Nephron progenitor cell (in vitro differentiated cells): ENCODE data around the gene RHOT2.

Experiments used
- DNase-seq: peaks from one replicate; pipeline ENCODE4 v3.0.0; 2021
- H3K27ac Mint-ChIP-seq: 2 replicates; pipeline ENCODE4 v1.8.0; 2021; ENCODE audit warnings: mild to moderate bottlenecking, moderate library complexity, mixed read lengths
- H3K27me3 Mint-ChIP-seq: 2 replicates; pipeline ENCODE4 v1.8.0; 2021; ENCODE audit warnings: mild to moderate bottlenecking, low read depth, mixed read lengths; ENCODE audit not compliant: poor library complexity
- H3K36me3 Mint-ChIP-seq: 2 replicates; pipeline ENCODE4 v1.8.0; 2021; ENCODE audit warnings: low read depth, mixed read lengths
- H3K4me1 Mint-ChIP-seq: 2 replicates; pipeline ENCODE4 v1.8.0; 2021; ENCODE audit warnings: mixed read lengths
- H3K4me3 Mint-ChIP-seq: 2 replicates; pipeline ENCODE4 v1.8.0; 2021; ENCODE audit warnings: mild to moderate bottlenecking, moderate library complexity, mixed read lengths
- H3K9me3 Mint-ChIP-seq: 2 replicates; pipeline ENCODE4 v1.8.0; 2021; ENCODE audit warnings: mild to moderate bottlenecking, moderate library complexity, mixed read lengths
- CTCF ChIP-seq: fragments of 200-600 bp; sonication (generic); IDR thresholded peaks from 2 replicates; pipeline ENCODE4 v1.5.0; 2021; ENCODE audit warnings: antibody characterized with exemption

The RHOT2 gene

GRCh38 chr16:680967-681745 lies 13.2 kb downstream of the RHOT2 start:
- H3K36me3 Mint-ChIP-seq, result peaks cover 15% of the 10 kb centered on the region
- peaks cover 10% of the 10 kb centered on the region for H3K27me3 Mint-ChIP-seq
- DNase-seq, result no peak
- H3K9me3 Mint-ChIP-seq, result no peaks in the 10 kb centered on the region
- no peak for TF ChIP-seq CTCF
- H3K4me1 Mint-ChIP-seq, result peaks cover 41% of the 10 kb centered on the region
- H3K4me3 Mint-ChIP-seq, result peak overlapping the region; percentile 78
- H3K27ac Mint-ChIP-seq, result no peak overlapping the region

- Mint-ChIP-seq H3K4me1 (peaks cover 41% of the 10 kb centered on the region), H3K27ac (no peak overlapping the region), H3K4me3 (peak overlapping the region; percentile 78), H3K9me3 (no peaks in the 10 kb centered on the region), H3K27me3 (peaks cover 4% of the 10 kb centered on the region), H3K36me3 (peaks cover 19% of the 10 kb centered on the region)
- no peak for TF ChIP-seq CTCF
- DNase-seq, result no peak
Observed at GRCh38 chr16:681746-682427, 14.0 kb downstream of the RHOT2 start.

GRCh38 chr16:682493-683395 lies 14.8 kb downstream of the RHOT2 start:
- Mint-ChIP-seq H3K4me3 (peak overlapping the region; percentile 78), H3K9me3 (no peaks in the 10 kb centered on the region), H3K27me3 (peaks cover 3% of the 10 kb centered on the region), H3K36me3 (peaks cover 19% of the 10 kb centered on the region), H3K4me1 (peaks cover 41% of the 10 kb centered on the region), H3K27ac (no peak overlapping the region)
- no peak for TF ChIP-seq CTCF
- no peak for DNase-seq

- Mint-ChIP-seq H3K36me3 (peaks cover 19% of the 10 kb centered on the region), H3K27ac (no peak overlapping the region), H3K4me3 (peak overlapping the region; percentile 78), H3K9me3 (no peaks in the 10 kb centered on the region), H3K4me1 (peaks cover 41% of the 10 kb centered on the region), H3K27me3 (peaks cover 3% of the 10 kb centered on the region)
- DNase-seq, result no peak
- no peak for TF ChIP-seq CTCF
Observed at GRCh38 chr16:683396-684070, 15.6 kb downstream of the RHOT2 start.

GRCh38 chr16:684071-684794 lies 16.3 kb downstream of the RHOT2 start, which contains the start of gene JMJD8:
Gene JMJD8, minus strand, starts transcription at chr16:684334. Its CDS starts 15 bp downstream, at chr16:684319.
- Mint-ChIP-seq H3K27ac (peak within 1 kb of the TSS; percentile 54), H3K9me3 (no peaks in the 10 kb centered on the region), H3K36me3 (peaks cover 19% of the 10 kb centered on the region), H3K4me3 (peak within 1 kb of the TSS; percentile 78), H3K4me1 (peaks cover 44% of the 10 kb centered on the region), H3K27me3 (no peaks in the 10 kb centered on the region)
- peak; percentile 97 for DNase-seq
- TF ChIP-seq CTCF, result no peak
